IMR-90 (cell line): ENCODE results near the gene SAMM50. TPM values are rescaled to one million over a fixed set of nuclear protein-coding genes. Genes with fewer than 3 reads are reported as not detected.

Experiments
- ATAC-seq: fragments of 200-7000 bp; cut with Tn5 transposase; 2 replicates; pipeline ENCODE4 v1.9.1; 2020; ENCODE audit warnings: low read depth, mild to moderate bottlenecking, moderate library complexity
- BruUV-seq: library from RNA; stranded (reverse); fragments of 400-500 nt; replicated peaks from 2 replicates; lab custom pipeline; 2021; lab: Mats Ljungman, UMichigan
- CTCF ChIA-PET: fragments of 300-600 bp; formaldehyde crosslinking; extraction: SDS; loops from one replicate; lab custom pipeline; 2021; ENCODE audit warnings: antibody characterized with exemption; lab: Yijun Ruan, JAX
- POLR2A ChIA-PET: fragments of 300-600 bp; sonication (Branson Sonifier 250); formaldehyde crosslinking; loops from one replicate; lab custom pipeline; 2022; ENCODE audit warnings: antibody characterized with exemption; ENCODE audit not compliant: unreplicated experiment; lab: Charles Lee
- DNase-seq: peaks from one replicate; pipeline ENCODE4 v3.0.0; 2013
- H2AFZ ChIP-seq: replicated peaks from 2 replicates; pipeline ENCODE3; 2013; ENCODE audit warnings: low read length, mild to moderate bottlenecking; ENCODE audit not compliant: poor library complexity
- H2AK5ac ChIP-seq: 2 replicates; pipeline ENCODE4 v1.6.1; 2013; ENCODE audit warnings: low read depth, low read length, inconsistent platforms
- H2AK9ac ChIP-seq: replicated peaks from 2 replicates; pipeline ENCODE3; 2013; ENCODE audit warnings: mild to moderate bottlenecking, low read depth, low read length, moderate library complexity; ENCODE audit not compliant: poor library complexity
- H2BK120ac ChIP-seq: 2 replicates; pipeline ENCODE4 v1.6.1; 2013; ENCODE audit warnings: low read depth, low read length, inconsistent platforms
- H2BK15ac ChIP-seq: 3 replicates; pipeline ENCODE4 v1.6.1; 2013; ENCODE audit warnings: low read depth, low read length, inconsistent platforms
- H2BK20ac ChIP-seq: 2 replicates; pipeline ENCODE4 v1.6.1; 2013; ENCODE audit warnings: low read depth, mild to moderate bottlenecking, inconsistent platforms, low read length, moderate library complexity
- H2BK5ac ChIP-seq: 2 replicates; pipeline ENCODE4 v1.6.1; 2013; ENCODE audit warnings: mild to moderate bottlenecking, low read depth, low read length, inconsistent platforms; ENCODE audit not compliant: poor library complexity, severe bottlenecking
- H3K14ac ChIP-seq: replicated peaks from 2 replicates; pipeline ENCODE4 v1.6.1; 2013; ENCODE audit warnings: low read depth, low read length, inconsistent platforms
- H3K18ac ChIP-seq: 2 replicates; pipeline ENCODE4 v1.6.1; 2013; ENCODE audit warnings: low read depth, low read length, control low read depth
- H3K23ac ChIP-seq: 2 replicates; pipeline ENCODE4 v1.6.1; 2013; ENCODE audit warnings: low read depth, low read length, inconsistent platforms
- H3K27ac ChIP-seq: 2 replicates; pipeline ENCODE4 v1.5.1; 2013; ENCODE audit warnings: mild to moderate bottlenecking, control low read depth, low read length; ENCODE audit not compliant: insufficient read depth
- H3K27me3 ChIP-seq: 2 replicates; pipeline ENCODE4 v1.6.1; 2013; ENCODE audit warnings: low read length; ENCODE audit not compliant: control insufficient read depth, insufficient read depth
- H3K36me3 ChIP-seq: 2 replicates; pipeline ENCODE4 v1.6.1; 2013; ENCODE audit warnings: low read length, mixed read lengths; ENCODE audit not compliant: control insufficient read depth, insufficient read depth
- H3K4ac ChIP-seq: 2 replicates; pipeline ENCODE4 v1.6.1; 2013; ENCODE audit warnings: low read depth, low read length, inconsistent platforms
- H3K4me1 ChIP-seq: 2 replicates; pipeline ENCODE4 v1.6.1; 2013; ENCODE audit warnings: low read length, mixed read lengths; ENCODE audit not compliant: control insufficient read depth, insufficient read depth
- H3K4me2 ChIP-seq: 2 replicates; pipeline ENCODE4 v1.6.1; 2013; ENCODE audit warnings: low read depth, mild to moderate bottlenecking, control low read depth, low read length, moderate library complexity
- H3K4me3 ChIP-seq: 2 replicates; pipeline ENCODE4 v1.5.1; 2013; ENCODE audit warnings: low read depth, mild to moderate bottlenecking, control low read depth, low read length, moderate library complexity; ENCODE audit not compliant: insufficient read depth
- H3K56ac ChIP-seq: 2 replicates; pipeline ENCODE4 v1.6.1; 2013; ENCODE audit warnings: low read length, inconsistent platforms; ENCODE audit not compliant: insufficient read depth; ENCODE audit errors: extremely low read depth
- H3K79me1 ChIP-seq, 2 experiments: 2 replicates each; pipeline ENCODE4 v1.6.1; 2013; ENCODE audit warnings: low read length in 2 of 2, inconsistent platforms in 1 of 2, low read depth in 1 of 2
- H3K9ac ChIP-seq: 2 replicates; pipeline ENCODE4 v1.6.1; 2013; ENCODE audit warnings: low read depth, low read length, control low read depth
- H3K9me1 ChIP-seq: 2 replicates; pipeline ENCODE4 v1.6.1; 2013; ENCODE audit warnings: low read length, inconsistent platforms; ENCODE audit not compliant: insufficient read depth
- H3K9me3 ChIP-seq: 2 replicates; pipeline ENCODE4 v1.6.1; 2013; ENCODE audit warnings: low read length; ENCODE audit not compliant: control insufficient read depth, insufficient read depth
- H4K20me1 ChIP-seq: 2 replicates; pipeline ENCODE4 v1.6.1; 2013; ENCODE audit warnings: low read length, inconsistent platforms; ENCODE audit not compliant: insufficient read depth
- H4K5ac ChIP-seq: 2 replicates; pipeline ENCODE4 v1.6.1; 2013; ENCODE audit warnings: mild to moderate bottlenecking, low read depth, low read length, control low read depth
- H4K8ac ChIP-seq, 2 experiments: 2 replicates each; pipeline ENCODE4 v1.6.1; 2013; ENCODE audit warnings: low read depth in 2 of 2, low read length in 2 of 2, control low read depth in 1 of 2, inconsistent platforms in 1 of 2
- H4K91ac ChIP-seq: 2 replicates; pipeline ENCODE4 v1.6.1; 2013; ENCODE audit warnings: low read depth, low read length, inconsistent platforms; ENCODE audit not compliant: insufficient read depth
- CHD1 ChIP-seq: IDR thresholded peaks from 2 replicates; pipeline ENCODE4 v1.6.1; 2012; ENCODE audit warnings: low read depth, low read length, improper control_type of control experiment
- FOS ChIP-seq: fragments of 150-350 bp; IDR thresholded peaks from 2 replicates; pipeline ENCODE4 v1.6.1; 2016; ENCODE audit warnings: low read depth, low read length
- MAFK ChIP-seq: IDR thresholded peaks from 2 replicates; pipeline ENCODE4 v1.6.1; 2012; ENCODE audit warnings: low read depth, low read length, improper control_type of control experiment
- WGBS, 2 experiments: methylation state at CpG; one replicate each; pipeline versions ENCODE4 v1.1.5 to v1.1.7; 2013; ENCODE audit warnings: missing lambda C conversion rate in 2 of 2; ENCODE audit not compliant: insufficient read length in 1 of 2; ENCODE audit errors: extremely low coverage in 2 of 2; 5-methylcytosine and 5-hydroxymethylcytosine counted together
- dilution Hi-C: fragments of 300-500 bp; cut with HindIII; formaldehyde crosslinking; loops from one replicate; pipeline ENCODE4 v1.14.3; 2018; ENCODE audit warnings: low sequenced_read_pairs; ENCODE audit not compliant: unreplicated experiment
- in situ Hi-C: fragments of 300-500 bp; cut with MboI; formaldehyde crosslinking; loops from 3 replicates; pipeline ENCODE4 v1.14.3; 2019; ENCODE audit warnings: low sequenced_read_pairs, inconsistent platforms, mixed read lengths
- intact Hi-C: fragments of 100-400 bp; cut with micrococcal nuclease; formaldehyde crosslinking; loops from 2 replicates; pipeline ENCODE4 v1.10.0; 2022
- polyA plus RNA-seq, 3 experiments: library from polyadenylated mRNA; depleted of rRNA; stranded (reverse); fragments of >200 nt; gene quantifications; 2 replicates each; pipeline ENCODE4 v1.2.3, GENCODE V29; 2012; ENCODE audit warnings: low replicate concordance in 1 of 3
- total RNA-seq: library from RNA; depleted of rRNA; stranded (reverse); fragments of >200 nt; gene quantifications from 2 replicates; pipeline ENCODE4 v1.2.3, GENCODE V29; 2012

The SAMM50 gene
- total and polyA plus RNA-seq, 2 of the 4 experiments (the other 2 are of a cell fraction): 40.6 to 43.7 TPM

DNA sequence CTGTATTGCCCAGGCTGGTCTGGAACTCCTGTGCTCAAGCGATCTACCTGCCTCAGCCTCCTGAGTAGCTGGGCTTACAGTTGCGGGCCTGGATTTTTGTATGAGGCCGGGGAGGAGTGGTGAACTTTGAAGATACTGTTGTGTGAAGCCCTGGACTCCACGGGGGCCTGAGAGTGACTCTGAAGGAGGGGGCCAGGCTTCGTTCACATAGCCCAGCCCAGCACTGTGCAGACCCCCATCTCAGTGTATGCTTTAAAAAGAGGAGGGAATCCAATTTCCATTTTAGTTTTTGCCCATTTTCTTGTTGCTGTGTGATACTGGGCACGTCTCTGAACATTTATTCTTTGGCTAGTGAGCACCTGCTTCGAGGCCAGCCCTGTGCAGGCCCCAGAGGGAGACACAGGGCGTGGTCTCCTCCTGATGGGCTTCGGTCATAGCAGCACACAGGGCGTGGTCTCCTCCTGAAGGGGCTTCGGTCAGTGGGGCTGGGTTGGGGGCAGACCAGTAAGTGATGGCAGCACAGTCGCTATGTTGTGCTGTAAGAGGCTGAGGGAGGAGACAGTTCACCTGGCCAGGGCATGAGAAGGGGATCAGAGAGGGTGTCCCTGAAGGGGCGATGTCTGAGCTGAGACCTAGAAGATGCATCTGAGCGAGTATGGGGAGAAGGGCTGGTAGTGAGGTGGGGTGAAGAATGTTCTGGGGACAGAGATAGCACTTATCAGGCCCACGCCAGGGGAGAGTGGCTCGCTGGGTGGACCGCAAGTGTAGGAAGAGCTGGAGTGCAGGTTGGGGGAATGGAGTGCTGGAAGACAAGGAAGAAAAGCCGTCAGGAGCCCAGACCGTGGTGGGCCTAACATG is 14.0 kb downstream of the SAMM50 start:
- H3K9me3 ChIP-seq: no peaks in the 10 kb centered on the region
- peak overlapping the region; percentile 66 for H2AK9ac ChIP-seq
- intact Hi-C loops: no loop called here
- DNase-seq (no peak), ATAC-seq (no peak)
- ChIA-PET POLR2A (no interaction called here), CTCF (no interaction called here)
- no peak overlapping the region for H3K4me2 ChIP-seq
- no peak overlapping the region for H3K27ac ChIP-seq
- no peaks in the 10 kb centered on the region for H3K9me1 ChIP-seq
- dilution Hi-C loops: no loop called here
- no peaks in the 10 kb centered on the region for H3K4me1 ChIP-seq
- no peak overlapping the region for H3K9ac ChIP-seq
- H3K23ac ChIP-seq: no peak overlapping the region
- 87% methylated on average over 6 of the region's 19 CpGs; no CpG with 5 or more reads in 1 of the 2 experiments for WGBS, 2 experiments
- H2AFZ ChIP-seq: no peak overlapping the region
- BruUV-seq: no TSS peak
- in situ Hi-C loops: no loop called here
- no peak overlapping the region for H2BK5ac ChIP-seq
- H3K27me3 ChIP-seq: no peaks in the 10 kb centered on the region
- TF ChIP-seq MAFK (no peak), CHD1 (no peak), FOS (no peak)
- H2BK20ac ChIP-seq: no peak overlapping the region
- no peak overlapping the region for H2BK120ac ChIP-seq
- H4K20me1 ChIP-seq: no peaks in the 10 kb centered on the region; the same call in none of the 2 replicates
- peaks cover 70% of the 10 kb centered on the region for H3K36me3 ChIP-seq
- H3K79me1 ChIP-seq: peaks cover 5 to 7% of the 10 kb centered on the region in 2 experiments
- no peak overlapping the region for H3K14ac ChIP-seq
- no peak overlapping the region for H3K56ac ChIP-seq
- H2BK15ac ChIP-seq: no peak overlapping the region
- H2AK5ac ChIP-seq: no peak overlapping the region
- no peak overlapping the region for H3K18ac ChIP-seq
- H3K4ac ChIP-seq: no peak overlapping the region
- no peak overlapping the region for H4K91ac ChIP-seq
- H4K5ac ChIP-seq: no peak overlapping the region
- no peak overlapping the region for H3K4me3 ChIP-seq
- H4K8ac ChIP-seq: no peak overlapping the region
